Measurements from ENCODE around the gene QKI. TPM values are rescaled to one million over a fixed set of nuclear protein-coding genes. Genes with fewer than 3 reads are reported as not detected.

The QKI gene
- total and polyA plus RNA-seq, 8 donors: 136 to 195 (median 158) TPM

DNA sequence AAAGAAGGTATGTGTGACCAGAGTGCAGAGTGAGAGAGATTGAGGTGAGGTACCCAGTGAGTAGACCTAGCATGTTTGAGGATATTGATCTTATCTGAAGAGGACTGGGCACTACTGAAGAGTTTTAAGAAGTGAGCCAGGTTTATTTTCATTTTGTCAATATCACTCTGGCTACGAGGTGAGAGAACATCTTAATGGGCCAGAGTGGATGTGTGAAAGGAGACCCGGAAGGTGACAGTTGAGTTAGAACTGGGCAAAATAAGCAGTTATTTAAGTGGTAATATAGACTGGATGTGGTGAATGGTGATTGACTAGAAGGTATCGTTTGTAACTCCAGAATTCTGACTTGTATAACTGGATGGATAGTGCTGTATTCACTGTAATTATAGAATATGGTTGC lies 134.1 kb downstream of the QKI start:
- TF ChIP-seq, protein P1, sequence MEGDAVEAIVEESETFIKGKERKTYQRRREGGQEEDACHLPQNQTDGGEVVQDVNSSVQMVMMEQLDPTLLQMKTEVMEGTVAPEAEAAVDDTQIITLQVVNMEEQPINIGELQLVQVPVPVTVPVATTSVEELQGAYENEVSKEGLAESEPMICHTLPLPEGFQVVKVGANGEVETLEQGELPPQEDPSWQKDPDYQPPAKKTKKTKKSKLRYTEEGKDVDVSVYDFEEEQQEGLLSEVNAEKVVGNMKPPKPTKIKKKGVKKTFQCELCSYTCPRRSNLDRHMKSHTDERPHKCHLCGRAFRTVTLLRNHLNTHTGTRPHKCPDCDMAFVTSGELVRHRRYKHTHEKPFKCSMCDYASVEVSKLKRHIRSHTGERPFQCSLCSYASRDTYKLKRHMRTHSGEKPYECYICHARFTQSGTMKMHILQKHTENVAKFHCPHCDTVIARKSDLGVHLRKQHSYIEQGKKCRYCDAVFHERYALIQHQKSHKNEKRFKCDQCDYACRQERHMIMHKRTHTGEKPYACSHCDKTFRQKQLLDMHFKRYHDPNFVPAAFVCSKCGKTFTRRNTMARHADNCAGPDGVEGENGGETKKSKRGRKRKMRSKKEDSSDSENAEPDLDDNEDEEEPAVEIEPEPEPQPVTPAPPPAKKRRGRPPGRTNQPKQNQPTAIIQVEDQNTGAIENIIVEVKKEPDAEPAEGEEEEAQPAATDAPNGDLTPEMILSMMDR (IDR thresholded peaks at IDR 0.05): no peak

DNA sequence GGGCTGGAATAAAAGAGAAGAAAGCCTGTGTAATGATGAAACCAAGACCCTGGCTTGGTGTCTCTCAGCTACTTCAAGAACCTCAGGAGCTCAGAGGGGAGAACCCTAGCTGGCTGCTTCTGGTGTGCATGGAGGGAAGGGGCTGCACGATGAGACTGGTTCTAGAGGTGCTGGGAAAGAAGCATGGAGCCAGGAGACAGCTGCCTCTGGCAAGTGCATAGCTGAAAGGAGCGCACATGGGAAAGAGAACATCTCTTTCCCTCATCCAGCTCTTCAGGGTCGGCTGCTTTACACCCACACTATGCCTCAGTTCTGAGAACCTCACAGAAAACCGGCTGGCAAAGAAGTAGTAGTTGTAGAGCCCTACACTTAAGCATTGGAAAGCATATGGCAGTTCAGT lies 139.5 kb downstream of the QKI start:
- TF ChIP-seq, protein P1 (IDR thresholded peaks at IDR 0.05): no peak
- no peaks in the 10 kb centered on the region for H3K4me1 ChIP-seq
- no peaks in the 10 kb centered on the region for H3K27me3 ChIP-seq
- intact Hi-C loops (cut with DNase I): no loop called here
- H3K9me3 ChIP-seq: no peaks in the 10 kb centered on the region
- peaks cover 0 to 16% of the 10 kb centered on the region in 2 donors for H3K36me3 ChIP-seq
- H3K4me3 ChIP-seq: no peak overlapping the region
- DNase-seq: no peak
- ATAC-seq: no peak
- peak overlapping the region in 1 of 2 donors; percentile 7 for H3K27ac ChIP-seq

More for the DNA sequence above, 134.1 kb downstream of the QKI start:
- no peaks in the 10 kb centered on the region for H3K9me3 ChIP-seq
- no peak overlapping the region for H3K27ac ChIP-seq
- H3K36me3 ChIP-seq: peaks cover 0 to 4% of the 10 kb centered on the region in 2 donors
- ATAC-seq (no peak), DNase-seq (no peak)
- H3K4me3 ChIP-seq: no peak overlapping the region
- intact Hi-C loops (cut with DNase I): no loop called here
- peaks cover 0 to 11% of the 10 kb centered on the region in 2 donors for H3K4me1 ChIP-seq
- no peaks in the 10 kb centered on the region for H3K27me3 ChIP-seq

DNA sequence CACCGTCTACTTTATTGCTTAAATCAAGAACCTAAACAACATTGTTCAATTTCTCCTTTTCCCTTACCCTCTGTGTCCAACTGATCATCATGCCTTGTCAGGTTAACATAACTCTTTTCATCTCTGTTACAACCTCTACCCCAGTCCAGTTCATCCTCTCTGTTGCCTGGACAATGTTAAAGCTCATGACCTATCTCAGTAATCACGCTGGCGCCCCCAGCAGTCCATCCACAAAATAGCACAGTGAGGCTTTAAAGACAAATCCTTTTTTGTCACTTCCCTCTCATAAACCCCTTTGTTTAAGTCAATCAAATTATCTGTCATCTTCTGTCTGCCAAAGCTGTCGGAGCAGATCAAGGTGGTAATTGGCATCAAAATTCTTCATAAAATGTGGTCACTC lies 140.1 kb downstream of the QKI start:
- ATAC-seq (peak; percentile 78), DNase-seq (peak in 1 of 4 donors; percentile 71)
- TF ChIP-seq, protein P1 (IDR thresholded peaks at IDR 0.05): peak; percentile 36 to 38
- intact Hi-C loops (cut with DNase I): no loop called here
- Histone ChIP-seq H3K4me3 (no peak overlapping the region), H3K4me1 (no peaks in the 10 kb centered on the region), H3K27ac (no peak overlapping the region), H3K36me3 (peaks cover 0 to 17% of the 10 kb centered on the region in 2 donors), H3K9me3 (no peaks in the 10 kb centered on the region), H3K27me3 (no peaks in the 10 kb centered on the region)

DNA sequence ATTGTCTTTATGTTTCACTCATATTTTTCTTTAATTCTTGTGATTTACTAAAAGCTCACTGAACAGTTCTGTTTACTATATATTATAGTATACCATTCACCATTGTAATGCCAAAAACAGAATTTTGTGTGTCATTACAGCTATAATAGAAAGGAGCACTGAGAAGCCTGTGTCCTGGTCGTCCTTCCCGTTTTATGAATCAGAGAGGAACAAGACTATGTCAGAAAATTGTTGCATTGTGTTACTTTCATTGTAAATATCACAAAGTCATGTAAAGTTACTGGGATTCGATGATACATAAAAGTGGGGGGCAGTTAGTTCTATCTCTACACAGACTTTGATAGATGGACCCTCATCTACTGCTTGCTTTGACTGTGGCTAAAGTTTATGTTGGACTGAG lies 145.1 kb downstream of the QKI start:
- Histone ChIP-seq H3K27ac (no peak overlapping the region), H3K9me3 (no peaks in the 10 kb centered on the region), H3K4me3 (no peak overlapping the region), H3K27me3 (no peaks in the 10 kb centered on the region), H3K36me3 (peaks cover 0 to 42% of the 10 kb centered on the region in 2 donors), H3K4me1 (no peaks in the 10 kb centered on the region)
- no peak for ATAC-seq
- TF ChIP-seq, protein P1 (IDR thresholded peaks at IDR 0.05): no peak
- intact Hi-C loops (cut with DNase I): no loop called here
- DNase-seq: no peak

DNA sequence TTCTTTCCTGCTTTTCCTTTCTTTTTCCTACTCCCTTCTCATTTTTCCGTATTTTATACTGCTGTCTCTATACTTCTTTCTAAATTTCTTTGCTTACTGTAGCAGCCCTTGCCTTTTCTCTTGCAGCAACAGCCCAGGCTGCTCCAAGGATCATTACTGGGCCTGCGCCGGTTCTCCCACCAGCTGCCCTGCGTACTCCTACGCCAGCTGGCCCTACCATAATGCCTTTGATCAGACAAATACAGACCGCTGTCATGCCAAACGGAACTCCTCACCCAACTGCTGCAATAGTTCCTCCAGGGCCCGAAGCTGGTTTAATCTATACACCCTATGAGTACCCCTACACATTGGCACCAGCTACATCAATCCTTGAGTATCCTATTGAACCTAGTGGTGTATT lies 148.8 kb downstream of the QKI start:
- Histone ChIP-seq H3K9me3 (no peaks in the 10 kb centered on the region), H3K27ac (no peak overlapping the region), H3K36me3 (peaks cover 0 to 72% of the 10 kb centered on the region in 2 donors), H3K27me3 (no peaks in the 10 kb centered on the region), H3K4me1 (no peaks in the 10 kb centered on the region), H3K4me3 (no peak overlapping the region)
- no peak for ATAC-seq
- DNase-seq: peak in 2 of 4 donors; percentile 10 to 26
- intact Hi-C loops (cut with DNase I): no loop called here
- TF ChIP-seq, protein P1 (IDR thresholded peaks at IDR 0.05): no peak
